Caco-2 (cell line): Measurements from ENCODE around the gene SHANK3. TPM values are rescaled to one million over a fixed set of nuclear protein-coding genes. Genes with fewer than 3 reads are reported as not detected.
A peak's percentile ranks its signal among the peaks of the same experiment; 100 is the strongest.

Experiments used
- BruUV-seq: library from RNA; stranded (reverse); fragments of 400-500 nt; replicated peaks from 2 replicates; lab custom pipeline; 2021; lab: Mats Ljungman, UMichigan
- CTCF ChIA-PET: fragments of 300-600 bp; sonication (Branson Sonifier 250); formaldehyde crosslinking; loops from one replicate; lab custom pipeline; 2022; ENCODE audit warnings: antibody characterized with exemption; lab: Charles Lee
- POLR2A ChIA-PET: fragments of 300-600 bp; sonication (Branson Sonifier 250); formaldehyde crosslinking; loops from one replicate; lab custom pipeline; 2022; ENCODE audit warnings: antibody characterized with exemption; lab: Charles Lee
- DNase-seq, 2 experiments: peaks; one replicate each; pipeline versions ENCODE4 v3.0.0 to v3.0.0-alpha.2; 2020 to 2022
- H3K27me3 ChIP-seq: replicated peaks from 2 replicates; pipeline ENCODE4 v1.6.0; 2011; ENCODE audit warnings: low read length; ENCODE audit not compliant: control insufficient read depth, insufficient read depth
- H3K36me3 ChIP-seq: 2 replicates; pipeline ENCODE4 v1.5.1; 2011; ENCODE audit warnings: low read length; ENCODE audit not compliant: control insufficient read depth, insufficient read depth
- H3K4me1 ChIP-seq: fragments of 250-450 bp; sonication (Bioruptor Pico); 2 replicates; pipeline ENCODE4 v1.5.1; 2020; ENCODE audit warnings: mild to moderate bottlenecking
- H3K4me3 ChIP-seq: 2 replicates; pipeline ENCODE4 v1.5.1; 2011; ENCODE audit warnings: low read depth, mild to moderate bottlenecking, control low read depth, low read length
- H3K9me3 ChIP-seq: fragments of 250-450 bp; sonication (Bioruptor Pico); 2 replicates; pipeline ENCODE4 v1.5.1; 2020; ENCODE audit warnings: mild to moderate bottlenecking, moderate library complexity
- H3K27ac Mint-ChIP-seq: one replicate; pipeline ENCODE4 v1.8.0; 2022; ENCODE audit warnings: mixed read lengths; ENCODE audit not compliant: unreplicated experiment
- H3K27me3 Mint-ChIP-seq: one replicate; pipeline ENCODE4 v1.8.0; 2022; ENCODE audit warnings: mixed read lengths; ENCODE audit not compliant: insufficient read depth, unreplicated experiment
- H3K36me3 Mint-ChIP-seq: one replicate; pipeline ENCODE4 v1.8.0; 2022; ENCODE audit warnings: mild to moderate bottlenecking, mixed read lengths; ENCODE audit not compliant: insufficient read depth, unreplicated experiment
- H3K4me1 Mint-ChIP-seq: one replicate; pipeline ENCODE4 v1.8.0; 2022; ENCODE audit warnings: low read depth, mixed read lengths; ENCODE audit not compliant: unreplicated experiment
- H3K4me3 Mint-ChIP-seq: one replicate; pipeline ENCODE4 v1.8.0; 2022; ENCODE audit warnings: mild to moderate bottlenecking, moderate library complexity, mixed read lengths; ENCODE audit not compliant: unreplicated experiment
- H3K9me3 Mint-ChIP-seq: one replicate; pipeline ENCODE4 v1.8.0; 2022; ENCODE audit warnings: mixed read lengths; ENCODE audit not compliant: unreplicated experiment
- CTCF ChIP-seq, 2 experiments: fragments of 200-600 bp in 1 of 2; IDR thresholded peaks; 1 replicate in 1 of 2; 2 replicates in 1 of 2; pipeline versions ENCODE4 v1.5.1 to v1.8.0; 2011 to 2022; ENCODE audit warnings: antibody characterized with exemption in 1 of 2, control low read depth in 1 of 2, inconsistent platforms in 1 of 2, low read depth in 1 of 2, low read length in 1 of 2, mild to moderate bottlenecking in 1 of 2, moderate library complexity in 1 of 2; ENCODE audit not compliant: insufficient read depth in 1 of 2, severe bottlenecking in 1 of 2, unreplicated experiment in 1 of 2
- intact Hi-C: fragments of 100-400 bp; cut with micrococcal nuclease; formaldehyde crosslinking; loops from one replicate; pipeline ENCODE4 v1.10.0; 2022; ENCODE audit not compliant: unreplicated experiment
- total RNA-seq: library from RNA; stranded (reverse); gene quantifications from 2 replicates; pipeline ENCODE4 v1.2.3, GENCODE V29; 2022

SHANK3 gene
- total RNA-seq, 1 experiment from 2014 or later: 4.3 TPM

GRCh38 chr22:50698546-50698945 is 25.9 kb downstream of the SHANK3 start:
- Histone ChIP-seq H3K9me3 (no peaks in the 10 kb centered on the region), H3K36me3 (no peaks in the 10 kb centered on the region), H3K27me3 (no peaks in the 10 kb centered on the region), H3K4me3 (no peak overlapping the region), H3K4me1 (peaks cover 4% of the 10 kb centered on the region; the same call in 1 of the 2 replicates)
- TF ChIP-seq CTCF (IDR thresholded peaks at IDR 0.05; ENCODE audit: insufficient read depth in 1 of 2, low read depth in 1 of 2, low read length in 1 of 2, severe bottlenecking in 1 of 2, unreplicated experiment in 1 of 2): no peak
- no peak for DNase-seq
- no peaks in the 10 kb centered on the region for H3K9me3 Mint-ChIP-seq
- BruUV-seq: no TSS peak
- no peak overlapping the region for H3K27ac Mint-ChIP-seq
- CTCF ChIA-PET: no interaction called here
- no peaks in the 10 kb centered on the region for H3K27me3 Mint-ChIP-seq
- POLR2A ChIA-PET: no interaction called here
- intact Hi-C loops: no loop called here
- H3K4me3 Mint-ChIP-seq: peak overlapping the region; percentile 67
- H3K4me1 Mint-ChIP-seq: no peaks in the 10 kb centered on the region
- no peaks in the 10 kb centered on the region for H3K36me3 Mint-ChIP-seq

- Histone ChIP-seq H3K4me1 (peaks cover 4% of the 10 kb centered on the region; the same call in 1 of the 2 replicates), H3K9me3 (no peaks in the 10 kb centered on the region), H3K4me3 (no peak overlapping the region), H3K36me3 (no peaks in the 10 kb centered on the region), H3K27me3 (no peaks in the 10 kb centered on the region)
- DNase-seq: no peak
- POLR2A ChIA-PET: no interaction called here
- intact Hi-C loops: no loop called here
- H3K36me3 Mint-ChIP-seq: no peaks in the 10 kb centered on the region
- peak overlapping the region; percentile 67 for H3K4me3 Mint-ChIP-seq
- no peak for TF ChIP-seq CTCF (IDR thresholded peaks at IDR 0.05; ENCODE audit: insufficient read depth in 1 of 2, low read depth in 1 of 2, low read length in 1 of 2, severe bottlenecking in 1 of 2, unreplicated experiment in 1 of 2)
- no peaks in the 10 kb centered on the region for H3K27me3 Mint-ChIP-seq
- no peak overlapping the region for H3K27ac Mint-ChIP-seq
- BruUV-seq: no TSS peak
- H3K9me3 Mint-ChIP-seq: no peaks in the 10 kb centered on the region
- H3K4me1 Mint-ChIP-seq: no peaks in the 10 kb centered on the region
- CTCF ChIA-PET: interaction anchor here (1.1 kb wide), 1 partner anchor 106 kb away, joined by 4 read pairs; no protein-coding TSS in a partner anchor
Observed at GRCh38 chr22:50699001-50699755, 26.6 kb downstream of the SHANK3 start.

- no peaks in the 10 kb centered on the region for H3K4me1 Mint-ChIP-seq
- H3K4me1 ChIP-seq: peaks cover 4% of the 10 kb centered on the region; the same call in 1 of the 2 replicates
- H3K36me3 ChIP-seq: no peaks in the 10 kb centered on the region
- no peak overlapping the region for H3K4me3 ChIP-seq
- H3K27ac Mint-ChIP-seq: no peak overlapping the region
- no peaks in the 10 kb centered on the region for H3K27me3 Mint-ChIP-seq
- H3K9me3 Mint-ChIP-seq: no peaks in the 10 kb centered on the region
- intact Hi-C loops: no loop called here
- H3K9me3 ChIP-seq: no peaks in the 10 kb centered on the region
- ChIA-PET CTCF (interaction anchor here (0.6 to 1.1 kb wide), 4 partner anchors 13 to 135 kb away, joined by 3 to 4 read pairs (median 3); no protein-coding TSS in a partner anchor), POLR2A (no interaction called here)
- TF ChIP-seq CTCF (IDR thresholded peaks at IDR 0.05; ENCODE audit: insufficient read depth in 1 of 2, low read depth in 1 of 2, low read length in 1 of 2, severe bottlenecking in 1 of 2, unreplicated experiment in 1 of 2): peak in 1 of 2 experiments; percentile 18
- no TSS peak for BruUV-seq
- H3K27me3 ChIP-seq: no peaks in the 10 kb centered on the region
- peak in 1 of 2 experiments; percentile 24 for DNase-seq
- H3K4me3 Mint-ChIP-seq: no peak overlapping the region
- H3K36me3 Mint-ChIP-seq: no peaks in the 10 kb centered on the region
Observed at GRCh38 chr22:50699756-50700386, 27.2 kb downstream of the SHANK3 start.
